ENCODE results near the gene NAALADL1.

NAALADL1 gene

GRCh38 chr11:65058419-65059054 lies at the start of gene NAALADL1:
Gene NAALADL1 (minus strand): TSS chr11:65058553. CDS start chr11:65058521, 32 bp downstream.
- no peak for DNase-seq

GRCh38 chr11:65107751-65108468 lies 49.6 kb upstream of the NAALADL1 start:
- no peak for DNase-seq

GRCh38 chr11:65107078-65107477 lies 48.7 kb upstream of the NAALADL1 start:
- no peak for DNase-seq

GRCh38 chr11:65104628-65105027 lies 46.3 kb upstream of the NAALADL1 start:
- no peak for DNase-seq

- DNase-seq = no peak
Measured at GRCh38 chr11:65103476-65103875, 45.1 kb upstream of the NAALADL1 start.

GRCh38 chr11:65102142-65103095 lies 44.1 kb upstream of the NAALADL1 start:
- DNase-seq = no peak

- DNase-seq = no peak
Measured at GRCh38 chr11:65100674-65101350, 42.5 kb upstream of the NAALADL1 start.

GRCh38 chr11:65096926-65097325 lies 38.6 kb upstream of the NAALADL1 start:
- DNase-seq = no peak

GRCh38 chr11:65095974-65096806 lies 37.8 kb upstream of the NAALADL1 start, which contains the start of gene VPS51:
Gene VPS51 (plus strand): TSS chr11:65096214. CDS start chr11:65096251, 37 bp downstream.
- peak; percentile 68 for DNase-seq

GRCh38 chr11:65095427-65095826 lies 37.1 kb upstream of the NAALADL1 start:
- DNase-seq = no peak

- no peak for DNase-seq
Measured at GRCh38 chr11:65090628-65091027, 32.3 kb upstream of the NAALADL1 start.

- DNase-seq = no peak
Measured at GRCh38 chr11:65089621-65090020, 31.3 kb upstream of the NAALADL1 start.

- no peak for DNase-seq
Measured at GRCh38 chr11:65087827-65088226, 29.5 kb upstream of the NAALADL1 start.

GRCh38 chr11:65087216-65087615 lies 28.9 kb upstream of the NAALADL1 start:
- DNase-seq = no peak

GRCh38 chr11:65086809-65087208 lies 28.5 kb upstream of the NAALADL1 start:
- no peak for DNase-seq

GRCh38 chr11:65085446-65085845 lies 27.1 kb upstream of the NAALADL1 start:
- DNase-seq = no peak

GRCh38 chr11:65084598-65085375 lies 26.4 kb upstream of the NAALADL1 start:
- no peak for DNase-seq

- peak; percentile 91 for DNase-seq
Measured at GRCh38 chr11:65083834-65084597, 25.7 kb upstream of the NAALADL1 start, which contains the start of the genes CDCA5 and ZFPL1. Gene CDCA5 (minus strand): TSS chr11:65084040. CDS start chr11:65083978, 62 bp downstream. Gene ZFPL1 (plus strand): TSS chr11:65084222. CDS start chr11:65084699, 477 bp downstream.

- DNase-seq = no peak
Measured at GRCh38 chr11:65083134-65083833, 24.9 kb upstream of the NAALADL1 start.
